Liver (tissue), 9 donors: Measurements from ENCODE around the gene TSPAN31. TPM values are rescaled to one million over a fixed set of nuclear protein-coding genes. Genes with fewer than 3 reads are reported as not detected.

ENCODE experiments used
- DNase-seq: peaks from one replicate; pipeline ENCODE4 v3.0.0-alpha.2; 2017; ENCODE audit warnings: low spot score
- H3K27ac ChIP-seq, 2 donors: one replicate each; pipeline ENCODE4 v1.7.0; 2013; ENCODE audit warnings: inconsistent platforms in 2 of 2, low read length in 2 of 2, control low read depth in 1 of 2, low read depth in 1 of 2, mild to moderate bottlenecking in 1 of 2
- H3K27me3 ChIP-seq, 4 donors: one replicate each; pipeline versions ENCODE4 v1.6.1 to v1.7.0; 2013; ENCODE audit warnings: low read length in 3 of 4, inconsistent platforms in 1 of 4, mild to moderate bottlenecking in 1 of 4, moderate library complexity in 1 of 4; ENCODE audit not compliant: control insufficient read depth in 4 of 4, insufficient read depth in 4 of 4
- H3K36me3 ChIP-seq, 4 donors: one replicate each; pipeline versions ENCODE4 v1.6.1 to v1.7.0; 2013; ENCODE audit warnings: low read length in 3 of 4, mild to moderate bottlenecking in 3 of 4, low read depth in 1 of 4, moderate library complexity in 1 of 4; ENCODE audit not compliant: control insufficient read depth in 4 of 4, insufficient read depth in 3 of 4
- H3K4me1 ChIP-seq, 4 donors: one replicate each; pipeline versions ENCODE4 v1.6.1 to v1.7.0; 2013; ENCODE audit warnings: low read length in 3 of 4, mild to moderate bottlenecking in 3 of 4, moderate library complexity in 1 of 4; ENCODE audit not compliant: control insufficient read depth in 4 of 4, insufficient read depth in 4 of 4
- H3K4me3 ChIP-seq, 3 donors: one replicate each; pipeline versions ENCODE4 v1.6.1 to v1.7.0; 2013; ENCODE audit warnings: low read length in 3 of 3, control low read depth in 1 of 3, low read depth in 1 of 3, mild to moderate bottlenecking in 1 of 3
- H3K9ac ChIP-seq, 2 donors: one replicate each; pipeline ENCODE4 v1.7.0; 2013; ENCODE audit warnings: low read length in 2 of 2, mild to moderate bottlenecking in 2 of 2, moderate library complexity in 2 of 2, control low read depth in 1 of 2, low read depth in 1 of 2
- H3K9me3 ChIP-seq, 4 donors: one replicate each; pipeline versions ENCODE4 v1.6.1 to v1.7.0; 2013; ENCODE audit warnings: low read length in 3 of 4; ENCODE audit not compliant: control insufficient read depth in 4 of 4
- EGR1 ChIP-seq, 2 donors: IDR thresholded peaks; 2 replicates each; pipeline ENCODE4 v1.6.1; 2016 to 2018; ENCODE audit warnings: antibody characterized with exemption in 2 of 2, low read depth in 2 of 2
- FOXA1 ChIP-seq: IDR thresholded peaks from 2 replicates; pipeline ENCODE4 v1.6.1; 2016; ENCODE audit warnings: antibody characterized with exemption
- FOXA2 ChIP-seq: IDR thresholded peaks from 2 replicates; pipeline ENCODE4 v1.6.1; 2016; ENCODE audit warnings: antibody characterized with exemption
- GABPA ChIP-seq, 2 donors: IDR thresholded peaks in 1 of 2; conservative IDR thresholded peaks in 1 of 2; 2 replicates each; pipeline ENCODE4 v1.6.1; 2016; ENCODE audit warnings: antibody characterized with exemption in 2 of 2, mild to moderate bottlenecking in 1 of 2, moderate library complexity in 1 of 2
- HNF4A ChIP-seq, 2 donors: conservative IDR thresholded peaks; 2 replicates each; pipeline ENCODE4 v1.6.1; 2016; ENCODE audit warnings: antibody characterized with exemption in 2 of 2, mild to moderate bottlenecking in 2 of 2
- HNF4G ChIP-seq: IDR thresholded peaks from 2 replicates; pipeline ENCODE4 v1.6.1; 2016; ENCODE audit warnings: antibody characterized with exemption
- JUND ChIP-seq, 2 donors: IDR thresholded peaks; 2 replicates each; pipeline ENCODE4 v1.6.1; 2016; ENCODE audit warnings: antibody characterized with exemption in 2 of 2
- NR2F2 ChIP-seq: IDR thresholded peaks from 2 replicates; pipeline ENCODE4 v1.6.1; 2016; ENCODE audit warnings: antibody characterized with exemption
- RAD21 ChIP-seq, 2 donors: IDR thresholded peaks; 2 replicates each; pipeline ENCODE4 v1.6.1; 2016; ENCODE audit warnings: antibody characterized with exemption in 2 of 2, mild to moderate bottlenecking in 2 of 2
- RXRA ChIP-seq, 2 donors: IDR thresholded peaks; 2 replicates each; pipeline ENCODE4 v1.6.1; 2017 to 2018; ENCODE audit warnings: antibody characterized with exemption in 2 of 2, mild to moderate bottlenecking in 1 of 2
- TAF1 ChIP-seq: conservative IDR thresholded peaks from 2 replicates; pipeline ENCODE4 v1.6.1; 2016; ENCODE audit warnings: antibody characterized with exemption, mild to moderate bottlenecking
- YY1 ChIP-seq: IDR thresholded peaks from 2 replicates; pipeline ENCODE4 v1.6.1; 2016; ENCODE audit warnings: antibody characterized with exemption, mild to moderate bottlenecking
- WGBS: extraction: QIAGEN DNeasy Blood & Tissue Kit; methylation state at CpG from one replicate; pipeline ENCODE4 v1.1.7; 2013; 5-methylcytosine and 5-hydroxymethylcytosine counted together
- polyA plus RNA-seq, 2 donors: library from polyadenylated mRNA; stranded (reverse) in 1 of 2; unstranded in 1 of 2; fragments of 200-250 nt in 1 of 2; fragments of >200 nt in 1 of 2; fragmentation: Nextera tagmentation in 1 of 2; extraction: Ambion mirVana in 1 of 2; gene quantifications; one replicate each; pipeline versions ENCODE4 v1.2.1 to v1.2.3, GENCODE V29; 2013 to 2015
- total RNA-seq, 2 donors: library from RNA; depleted of rRNA; stranded (reverse); fragments of >200 nt; gene quantifications; one replicate each; pipeline ENCODE4 v1.2.3, GENCODE V29; 2014
- TF ChIP-seq, protein P1 (sequence below): IDR thresholded peaks from 2 replicates; pipeline ENCODE4 v1.6.1; 2016; ENCODE audit warnings: antibody characterized with exemption, mild to moderate bottlenecking
- TF ChIP-seq, protein P2 (sequence below): fragments of 150-350 bp; IDR thresholded peaks from 2 replicates; pipeline ENCODE4 v1.5.1; 2017; ENCODE audit warnings: improper control_type of control experiment, low read depth, low read length; ENCODE audit not compliant: missing input control
- TF ChIP-seq, protein P3 (sequence below): IDR thresholded peaks from 2 replicates; pipeline ENCODE4 v1.6.1; 2016; ENCODE audit warnings: antibody characterized with exemption
- TF ChIP-seq, protein P4 (sequence below): IDR thresholded peaks from 2 replicates; pipeline ENCODE4 v1.6.1; 2016; ENCODE audit warnings: antibody characterized with exemption
- donor health status: healthy.
- donor health status: healthy.
- donor health status: healthy.
- donor health status: healthy.
- donor health status: healthy.

Gene TSPAN31
- total and polyA plus RNA-seq, 4 donors: 16.9 to 39.4 (median 24.6) TPM

DNA sequence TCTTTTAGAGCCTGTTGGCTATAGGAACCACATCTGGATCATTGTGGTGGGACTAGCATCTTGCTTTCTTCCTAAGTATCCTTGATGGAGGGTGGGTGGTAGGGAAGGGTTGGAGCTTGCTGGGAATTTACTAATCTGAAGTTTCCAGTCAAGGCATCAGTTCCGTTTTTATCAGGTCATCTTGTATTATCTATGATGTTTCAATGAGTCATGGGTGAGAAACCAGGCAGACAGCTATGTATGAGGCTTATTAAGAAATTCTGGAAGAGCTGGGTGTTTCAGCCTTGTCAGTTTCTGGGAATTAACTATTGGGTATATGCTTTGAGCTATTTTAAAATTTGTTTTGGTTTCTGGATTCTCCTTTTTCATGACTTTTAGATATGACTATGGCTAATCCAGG is 49.1 kb downstream of the TSPAN31 start:
- Histone ChIP-seq H3K4me1 (no peaks in the 10 kb centered on the region), H3K4me3 (no peak overlapping the region), H3K9ac (no peak overlapping the region), H3K9me3 (no peaks in the 10 kb centered on the region), H3K36me3 (peaks cover 4 to 52% (median 33%) of the 10 kb centered on the region in 4 donors), H3K27ac (no peak overlapping the region), H3K27me3 (no peaks in the 10 kb centered on the region)
- WGBS: 63% methylated on average over 1 of the region's 1 CpG
- no peak for DNase-seq
- no peak for TF ChIP-seq FOXA1
- TF ChIP-seq EGR1 (IDR thresholded peaks at IDR 0.05; ENCODE audit: low read depth in 2 of 2): no peak
- TF ChIP-seq RXRA (IDR thresholded peaks at IDR 0.05): no peak
- no peak for TF ChIP-seq HNF4G
- no peak for TF ChIP-seq GABPA (IDR thresholded peaks at IDR 0.05 in 1 of 2, conservative IDR thresholded peaks at IDR 0.05 in 1 of 2)
- TF ChIP-seq NR2F2: no peak
- TF ChIP-seq, protein P1, sequence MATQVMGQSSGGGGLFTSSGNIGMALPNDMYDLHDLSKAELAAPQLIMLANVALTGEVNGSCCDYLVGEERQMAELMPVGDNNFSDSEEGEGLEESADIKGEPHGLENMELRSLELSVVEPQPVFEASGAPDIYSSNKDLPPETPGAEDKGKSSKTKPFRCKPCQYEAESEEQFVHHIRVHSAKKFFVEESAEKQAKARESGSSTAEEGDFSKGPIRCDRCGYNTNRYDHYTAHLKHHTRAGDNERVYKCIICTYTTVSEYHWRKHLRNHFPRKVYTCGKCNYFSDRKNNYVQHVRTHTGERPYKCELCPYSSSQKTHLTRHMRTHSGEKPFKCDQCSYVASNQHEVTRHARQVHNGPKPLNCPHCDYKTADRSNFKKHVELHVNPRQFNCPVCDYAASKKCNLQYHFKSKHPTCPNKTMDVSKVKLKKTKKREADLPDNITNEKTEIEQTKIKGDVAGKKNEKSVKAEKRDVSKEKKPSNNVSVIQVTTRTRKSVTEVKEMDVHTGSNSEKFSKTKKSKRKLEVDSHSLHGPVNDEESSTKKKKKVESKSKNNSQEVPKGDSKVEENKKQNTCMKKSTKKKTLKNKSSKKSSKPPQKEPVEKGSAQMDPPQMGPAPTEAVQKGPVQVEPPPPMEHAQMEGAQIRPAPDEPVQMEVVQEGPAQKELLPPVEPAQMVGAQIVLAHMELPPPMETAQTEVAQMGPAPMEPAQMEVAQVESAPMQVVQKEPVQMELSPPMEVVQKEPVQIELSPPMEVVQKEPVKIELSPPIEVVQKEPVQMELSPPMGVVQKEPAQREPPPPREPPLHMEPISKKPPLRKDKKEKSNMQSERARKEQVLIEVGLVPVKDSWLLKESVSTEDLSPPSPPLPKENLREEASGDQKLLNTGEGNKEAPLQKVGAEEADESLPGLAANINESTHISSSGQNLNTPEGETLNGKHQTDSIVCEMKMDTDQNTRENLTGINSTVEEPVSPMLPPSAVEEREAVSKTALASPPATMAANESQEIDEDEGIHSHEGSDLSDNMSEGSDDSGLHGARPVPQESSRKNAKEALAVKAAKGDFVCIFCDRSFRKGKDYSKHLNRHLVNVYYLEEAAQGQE: no peak
- TF ChIP-seq TAF1: no peak

DNA sequence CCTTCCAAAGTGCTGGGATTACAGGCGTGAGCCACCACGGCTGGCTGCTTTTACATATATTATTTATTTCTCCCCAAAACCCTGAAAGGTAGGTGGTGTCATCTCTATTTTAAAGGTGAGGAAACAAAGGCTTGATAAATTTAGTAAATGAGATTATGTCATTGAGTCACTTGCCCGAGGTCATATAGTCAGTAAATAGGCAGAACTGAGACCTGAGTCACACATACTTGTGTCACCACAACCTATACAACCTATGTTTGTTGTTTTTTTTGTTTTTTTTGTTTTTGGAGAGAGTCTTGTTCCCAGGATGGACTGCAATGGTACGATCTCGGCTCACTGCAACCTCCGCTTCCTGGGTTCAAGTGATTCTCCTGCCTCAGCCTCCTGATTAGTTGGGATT is 50.5 kb downstream of the TSPAN31 start:
- peaks cover 4 to 60% (median 41%) of the 10 kb centered on the region in 4 donors for H3K36me3 ChIP-seq

More for the DNA sequence above, 50.5 kb downstream of the TSPAN31 start:
- TF ChIP-seq HNF4G (no peak), RXRA (IDR thresholded peaks at IDR 0.05) (no peak), YY1 (no peak), FOXA1 (no peak), TAF1 (no peak), NR2F2 (no peak), GABPA (IDR thresholded peaks at IDR 0.05 in 1 of 2, conservative IDR thresholded peaks at IDR 0.05 in 1 of 2) (no peak), JUND (IDR thresholded peaks at IDR 0.05) (no peak), HNF4A (conservative IDR thresholded peaks at IDR 0.05) (no peak), FOXA2 (no peak), RAD21 (IDR thresholded peaks at IDR 0.05) (no peak), EGR1 (IDR thresholded peaks at IDR 0.05; ENCODE audit: low read depth in 2 of 2) (no peak)
- TF ChIP-seq, protein P2, sequence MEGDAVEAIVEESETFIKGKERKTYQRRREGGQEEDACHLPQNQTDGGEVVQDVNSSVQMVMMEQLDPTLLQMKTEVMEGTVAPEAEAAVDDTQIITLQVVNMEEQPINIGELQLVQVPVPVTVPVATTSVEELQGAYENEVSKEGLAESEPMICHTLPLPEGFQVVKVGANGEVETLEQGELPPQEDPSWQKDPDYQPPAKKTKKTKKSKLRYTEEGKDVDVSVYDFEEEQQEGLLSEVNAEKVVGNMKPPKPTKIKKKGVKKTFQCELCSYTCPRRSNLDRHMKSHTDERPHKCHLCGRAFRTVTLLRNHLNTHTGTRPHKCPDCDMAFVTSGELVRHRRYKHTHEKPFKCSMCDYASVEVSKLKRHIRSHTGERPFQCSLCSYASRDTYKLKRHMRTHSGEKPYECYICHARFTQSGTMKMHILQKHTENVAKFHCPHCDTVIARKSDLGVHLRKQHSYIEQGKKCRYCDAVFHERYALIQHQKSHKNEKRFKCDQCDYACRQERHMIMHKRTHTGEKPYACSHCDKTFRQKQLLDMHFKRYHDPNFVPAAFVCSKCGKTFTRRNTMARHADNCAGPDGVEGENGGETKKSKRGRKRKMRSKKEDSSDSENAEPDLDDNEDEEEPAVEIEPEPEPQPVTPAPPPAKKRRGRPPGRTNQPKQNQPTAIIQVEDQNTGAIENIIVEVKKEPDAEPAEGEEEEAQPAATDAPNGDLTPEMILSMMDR: no peak
- TF ChIP-seq, protein P3, sequence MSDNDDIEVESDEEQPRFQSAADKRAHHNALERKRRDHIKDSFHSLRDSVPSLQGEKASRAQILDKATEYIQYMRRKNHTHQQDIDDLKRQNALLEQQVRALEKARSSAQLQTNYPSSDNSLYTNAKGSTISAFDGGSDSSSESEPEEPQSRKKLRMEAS: no peak
- TF ChIP-seq, protein P4, sequence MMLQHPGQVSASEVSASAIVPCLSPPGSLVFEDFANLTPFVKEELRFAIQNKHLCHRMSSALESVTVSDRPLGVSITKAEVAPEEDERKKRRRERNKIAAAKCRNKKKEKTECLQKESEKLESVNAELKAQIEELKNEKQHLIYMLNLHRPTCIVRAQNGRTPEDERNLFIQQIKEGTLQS: no peak
- no peak for DNase-seq
- H3K27me3 ChIP-seq: no peaks in the 10 kb centered on the region
- H3K4me3 ChIP-seq: no peak overlapping the region
- no peaks in the 10 kb centered on the region for H3K9me3 ChIP-seq
- no peak overlapping the region for H3K27ac ChIP-seq
- WGBS: 96% methylated on average over 6 of the region's 6 CpGs
- H3K4me1 ChIP-seq: no peaks in the 10 kb centered on the region
- no peak overlapping the region for H3K9ac ChIP-seq
